IPS-18c (cell line): ENCODE results near the gene ERO1A.

Source experiments
- H3K4me3 ChIP-seq: 2 replicates; pipeline ENCODE4 v1.7.0; 2013; ENCODE audit warnings: low read depth, mild to moderate bottlenecking, low read length, moderate library complexity; ENCODE audit not compliant: insufficient read depth
- H3K9me3 ChIP-seq: one replicate; pipeline ENCODE4 v1.6.1; 2013; ENCODE audit warnings: mild to moderate bottlenecking, low read length, moderate library complexity; ENCODE audit not compliant: control insufficient read depth, insufficient read depth

Gene ERO1A

GRCh38 chr14:52656905-52657304 lies 38.5 kb downstream of the ERO1A start:
- no peaks in the 10 kb centered on the region for H3K9me3 ChIP-seq
- no peak overlapping the region for H3K4me3 ChIP-seq

DNA sequence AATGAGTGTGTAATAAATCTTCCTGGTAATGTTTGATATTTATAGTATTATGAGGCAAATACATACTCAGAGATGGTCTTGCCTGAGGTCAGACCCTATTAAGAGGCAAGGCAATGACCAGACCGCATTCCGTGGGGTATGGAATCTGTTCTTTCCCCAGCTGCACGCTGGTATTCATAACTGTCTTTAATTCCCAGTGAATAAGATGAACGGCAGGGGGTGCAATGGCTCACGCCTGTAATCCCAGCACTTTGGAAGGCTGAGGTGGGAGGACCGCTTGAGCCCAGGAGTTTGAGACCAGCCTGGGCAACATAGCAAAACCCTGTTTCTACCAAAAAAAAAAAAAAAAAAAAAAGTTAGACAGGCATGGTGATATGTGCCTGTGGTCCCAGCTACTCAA lies 44.6 kb downstream of the ERO1A start:
- no peak overlapping the region for H3K4me3 ChIP-seq
- no peaks in the 10 kb centered on the region for H3K9me3 ChIP-seq

- no peak overlapping the region for H3K4me3 ChIP-seq
- no peaks in the 10 kb centered on the region for H3K9me3 ChIP-seq
Observed at GRCh38 chr14:52649511-52649910, 45.8 kb downstream of the ERO1A start.

DNA sequence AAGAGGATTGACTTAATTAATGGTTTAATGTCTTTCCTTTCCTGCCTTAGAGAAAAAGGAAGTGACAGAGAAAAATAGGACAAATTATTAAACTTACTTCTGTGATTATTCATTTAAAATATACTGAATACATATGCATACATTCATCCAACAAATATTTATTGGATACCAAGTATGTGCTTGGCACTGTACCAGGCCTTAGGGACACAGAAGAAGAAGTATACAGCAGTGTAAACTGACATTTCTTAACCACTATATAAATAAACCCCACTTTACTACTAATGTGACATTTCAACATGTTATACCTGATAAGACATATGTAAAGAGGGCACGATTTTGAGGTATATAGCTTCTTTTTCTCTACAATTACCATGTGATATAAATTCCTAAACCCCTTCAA lies 53.6 kb downstream of the ERO1A start:
- no peak overlapping the region for H3K4me3 ChIP-seq
- H3K9me3 ChIP-seq = no peaks in the 10 kb centered on the region

DNA sequence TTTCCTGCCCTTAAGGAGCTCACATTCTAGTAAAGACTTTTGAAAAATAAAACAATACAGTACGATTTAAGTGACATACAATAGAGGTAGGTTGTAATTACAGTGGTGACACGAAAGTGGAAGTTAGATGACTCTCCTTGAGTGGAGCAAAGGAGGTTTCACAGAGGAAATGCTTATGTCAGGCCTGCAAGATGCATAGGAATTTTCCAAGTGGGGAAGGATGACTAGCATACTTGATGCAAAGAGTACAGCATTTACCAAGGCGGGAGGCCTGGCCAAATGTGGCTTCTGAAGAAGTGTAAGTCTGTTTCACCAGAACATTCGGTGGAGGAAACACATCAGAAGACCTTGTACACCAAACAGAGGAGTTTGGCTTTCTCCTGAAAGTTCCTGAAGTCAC lies 55.2 kb downstream of the ERO1A start:
- Histone ChIP-seq H3K9me3 (no peaks in the 10 kb centered on the region), H3K4me3 (no peak overlapping the region)

DNA sequence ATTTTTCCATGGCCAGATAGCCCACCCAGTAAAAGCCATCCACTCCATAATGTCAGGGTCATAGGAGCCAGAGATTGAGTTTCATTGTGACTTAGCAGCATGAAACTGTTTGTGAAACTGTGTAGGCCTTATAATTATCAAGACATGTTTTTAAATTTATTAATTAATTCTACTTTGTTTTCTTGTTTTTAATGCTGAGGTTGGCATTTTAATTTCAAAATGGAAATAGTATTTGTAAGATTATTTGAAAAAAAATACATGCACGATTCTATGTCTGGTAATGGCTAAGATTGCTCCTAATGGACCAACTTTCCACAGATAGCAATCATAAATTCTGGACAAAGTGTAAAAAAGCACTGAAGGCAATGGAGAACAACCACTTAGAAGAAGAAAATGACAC lies 75.7 kb downstream of the ERO1A start:
- Histone ChIP-seq H3K4me3 (no peak overlapping the region), H3K9me3 (no peaks in the 10 kb centered on the region)

DNA sequence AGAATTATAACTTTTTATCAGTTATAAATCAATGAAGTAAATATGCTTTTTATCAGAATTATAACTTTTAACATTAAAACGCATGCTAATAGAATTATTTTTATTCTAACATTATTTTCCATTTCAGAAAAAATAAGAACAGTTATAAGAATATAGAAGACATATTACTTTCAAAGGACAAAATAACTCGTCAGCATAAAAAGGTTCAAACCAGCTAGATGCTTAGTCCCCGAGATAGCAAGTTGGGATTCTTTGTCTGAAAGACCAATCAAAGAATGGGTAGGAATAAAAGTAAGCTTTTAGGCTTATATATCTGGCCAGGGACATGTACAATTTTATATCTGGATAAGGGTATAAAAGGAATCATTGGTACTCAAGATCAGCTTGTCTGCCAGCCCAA lies 76.8 kb downstream of the ERO1A start:
- Histone ChIP-seq H3K4me3 (no peak overlapping the region), H3K9me3 (no peaks in the 10 kb centered on the region)

DNA sequence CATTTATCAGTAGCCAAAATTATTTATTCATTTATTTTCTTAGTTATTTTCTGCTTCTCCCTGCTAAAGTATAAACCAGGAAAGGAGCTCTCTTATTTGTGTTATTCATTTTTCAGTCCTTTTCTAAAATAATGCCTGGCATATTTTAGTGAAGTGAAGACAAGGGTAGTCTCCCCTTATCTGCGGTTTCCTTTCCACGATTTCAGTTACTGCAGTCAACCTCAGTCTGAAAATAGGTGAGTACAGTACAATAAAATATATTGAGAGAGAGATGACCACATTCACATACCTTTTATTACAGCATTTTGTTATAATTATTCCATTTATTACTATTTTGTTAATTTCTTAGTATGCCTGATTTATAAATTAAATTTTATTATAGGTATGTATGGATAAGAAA lies 85.2 kb downstream of the ERO1A start:
- H3K9me3 ChIP-seq = no peaks in the 10 kb centered on the region
- no peak overlapping the region for H3K4me3 ChIP-seq

- Histone ChIP-seq H3K4me3 (no peak overlapping the region), H3K9me3 (no peaks in the 10 kb centered on the region)
Observed at GRCh38 chr14:52609445-52610044, 85.8 kb downstream of the ERO1A start.

DNA sequence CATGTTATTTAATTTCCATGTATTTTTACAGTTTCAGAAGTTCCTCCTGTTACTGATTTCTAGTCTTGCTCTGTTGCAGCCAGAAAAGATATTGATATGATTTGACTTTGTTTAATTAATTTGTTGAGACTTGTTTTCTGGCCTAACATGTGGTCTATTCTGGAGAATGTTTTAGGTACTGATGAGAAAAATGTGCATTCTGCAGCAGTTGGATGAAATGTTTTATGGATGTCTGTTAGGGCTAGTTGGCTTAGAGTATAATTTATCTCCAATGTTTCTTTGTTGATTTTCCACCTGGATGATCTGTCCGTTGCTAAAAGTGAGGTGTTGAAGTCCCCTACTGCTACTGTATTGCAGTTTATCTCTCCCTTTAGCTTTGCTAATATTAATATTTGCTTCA lies 88.3 kb downstream of the ERO1A start:
- H3K4me3 ChIP-seq = no peak overlapping the region
- no peaks in the 10 kb centered on the region for H3K9me3 ChIP-seq

DNA sequence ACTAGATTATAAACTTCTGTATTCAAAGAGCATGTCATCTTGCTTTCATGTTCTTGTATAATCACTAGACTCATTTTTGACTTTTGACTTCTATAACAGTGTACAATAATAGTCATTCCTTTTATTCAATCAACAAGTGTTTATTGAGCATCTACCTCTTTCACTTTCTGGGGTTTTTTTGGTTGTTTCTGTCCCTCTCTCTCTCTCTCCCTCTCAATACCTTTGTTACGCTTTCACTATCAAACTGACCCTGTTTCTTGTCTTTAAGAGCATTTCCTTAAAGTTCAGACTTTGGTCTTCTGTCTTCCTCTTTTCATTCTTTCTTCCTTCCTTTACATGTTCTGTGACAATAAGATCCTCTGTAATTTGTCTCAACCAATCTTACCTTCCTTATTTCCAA lies 93.2 kb downstream of the ERO1A start:
- no peak overlapping the region for H3K4me3 ChIP-seq
- no peaks in the 10 kb centered on the region for H3K9me3 ChIP-seq

DNA sequence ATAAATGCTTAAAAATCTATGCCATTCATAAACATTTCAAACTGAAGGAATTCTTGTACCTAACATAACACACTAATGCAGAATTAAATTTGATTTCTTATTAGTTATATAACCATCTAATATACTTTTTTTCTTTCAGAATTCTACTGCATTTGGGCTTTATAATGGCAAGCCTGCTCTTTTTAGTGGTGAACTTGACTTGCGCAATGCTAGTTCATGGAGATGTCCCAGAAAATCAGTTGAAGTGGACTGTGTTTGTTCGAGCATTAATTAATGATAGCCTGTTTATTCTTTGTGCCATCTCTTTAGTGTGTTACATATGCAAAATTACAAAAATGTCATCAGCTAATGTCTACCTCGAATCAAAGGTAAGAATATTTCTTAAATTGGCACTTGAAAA lies 95.4 kb downstream of the ERO1A start:
- H3K4me3 ChIP-seq = no peak overlapping the region
- no peaks in the 10 kb centered on the region for H3K9me3 ChIP-seq

- no peak overlapping the region for H3K4me3 ChIP-seq
- H3K9me3 ChIP-seq = no peaks in the 10 kb centered on the region
Observed at GRCh38 chr14:52598568-52598967, 96.8 kb downstream of the ERO1A start.

DNA sequence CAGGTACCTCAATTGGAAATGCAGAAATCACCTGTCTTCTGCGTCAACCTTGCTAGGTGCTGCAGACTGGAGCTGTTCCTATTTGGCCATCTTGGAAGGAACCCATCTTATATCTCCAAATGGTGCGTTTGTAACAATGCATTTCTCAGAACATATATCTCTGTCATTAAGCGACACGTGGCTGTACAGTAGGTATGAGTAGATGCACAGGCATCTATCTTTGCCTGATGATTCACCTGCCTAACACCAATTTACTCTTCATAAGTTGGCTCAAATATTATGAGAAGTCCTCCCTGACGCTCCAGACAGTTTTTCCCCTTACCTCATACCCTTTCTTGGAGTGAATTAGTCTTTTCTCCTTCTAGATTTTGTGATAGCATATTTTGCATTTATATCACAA lies 98.5 kb downstream of the ERO1A start:
- H3K9me3 ChIP-seq = no peaks in the 10 kb centered on the region
- no peak overlapping the region for H3K4me3 ChIP-seq

GRCh38 chr14:52596320-52596719 lies 99.0 kb downstream of the ERO1A start:
- Histone ChIP-seq H3K4me3 (no peak overlapping the region), H3K9me3 (no peaks in the 10 kb centered on the region)

GRCh38 chr14:52590318-52590717 lies 105.0 kb downstream of the ERO1A start:
- Histone ChIP-seq H3K4me3 (no peak overlapping the region), H3K9me3 (no peaks in the 10 kb centered on the region)
